Tongue (tissue), 2 donors: ENCODE measurements around the gene IL33. TPM values are rescaled to one million over a fixed set of nuclear protein-coding genes. Genes with fewer than 3 reads are reported as not detected.

ENCODE experiments used
- DNase-seq: peaks from one replicate; pipeline ENCODE4 v3.0.0-alpha.2; 2015
- total RNA-seq: library from RNA; depleted of rRNA; stranded (reverse); fragments of >200 nt; gene quantifications from one replicate; pipeline ENCODE4 v1.2.3, GENCODE V29; 2014

IL33 gene
- total RNA-seq, 1 donor from 2014 or later, result 21.3 TPM

DNA sequence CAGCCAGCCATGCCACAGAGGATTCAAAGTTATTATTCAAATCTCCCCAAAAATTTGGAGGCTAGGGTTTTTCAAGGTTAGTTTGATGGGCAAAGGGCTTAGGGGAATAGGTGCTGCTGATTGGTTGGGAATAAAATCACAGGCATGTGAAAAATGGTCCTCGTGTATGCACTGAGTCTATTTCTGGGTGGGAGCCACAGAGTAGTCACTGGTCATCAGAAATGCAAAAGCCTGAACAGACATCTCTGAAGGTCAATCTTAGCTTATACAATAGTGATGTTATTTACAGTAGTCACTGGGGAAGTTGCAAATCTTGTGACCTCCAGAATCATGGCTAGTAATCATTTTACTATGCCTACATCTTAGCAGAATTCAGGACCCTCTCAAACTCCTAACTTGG, 1.3 kb downstream of the IL33 start:
- DNase-seq, result no peak

DNA sequence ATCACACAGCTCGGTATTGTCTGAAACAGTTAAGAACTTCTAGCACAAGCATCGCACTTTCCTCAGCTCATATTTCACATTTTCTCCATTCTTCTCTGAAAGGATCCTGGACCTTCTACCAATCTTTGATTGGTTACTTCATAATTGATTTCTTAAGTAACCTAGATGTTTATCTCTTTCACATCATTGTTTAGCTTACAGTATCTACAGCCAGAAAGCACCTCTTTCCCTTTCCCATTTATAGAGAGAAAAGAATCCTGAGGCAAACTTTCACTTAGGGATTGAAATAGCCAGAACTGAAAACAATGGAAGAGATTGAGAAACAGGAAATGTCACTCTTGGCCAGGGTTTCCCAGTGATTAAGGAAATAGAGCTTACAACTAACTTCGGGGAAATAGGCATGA, 2.5 kb downstream of the IL33 start:
- DNase-seq, result peak; percentile 55

DNA sequence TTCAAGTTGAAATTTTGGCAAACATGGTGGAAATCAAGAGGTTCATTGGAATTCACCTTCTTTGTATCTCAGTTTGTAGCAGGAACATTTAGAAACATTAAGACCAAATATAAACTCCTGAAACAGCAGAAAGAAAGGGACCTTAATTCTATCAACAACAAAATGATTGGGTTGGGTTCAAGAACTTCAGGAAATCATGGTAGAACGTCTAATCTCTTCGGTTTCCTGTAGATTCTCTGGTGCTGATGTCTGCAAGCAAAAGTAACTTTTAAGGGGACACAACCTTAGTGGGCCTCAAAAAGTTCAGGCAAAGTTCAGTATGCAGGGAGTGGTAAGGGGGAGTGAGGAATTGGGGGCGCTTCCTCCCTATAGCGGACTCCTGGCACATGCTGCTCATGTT, 3.4 kb downstream of the IL33 start:
- DNase-seq, result no peak

DNA sequence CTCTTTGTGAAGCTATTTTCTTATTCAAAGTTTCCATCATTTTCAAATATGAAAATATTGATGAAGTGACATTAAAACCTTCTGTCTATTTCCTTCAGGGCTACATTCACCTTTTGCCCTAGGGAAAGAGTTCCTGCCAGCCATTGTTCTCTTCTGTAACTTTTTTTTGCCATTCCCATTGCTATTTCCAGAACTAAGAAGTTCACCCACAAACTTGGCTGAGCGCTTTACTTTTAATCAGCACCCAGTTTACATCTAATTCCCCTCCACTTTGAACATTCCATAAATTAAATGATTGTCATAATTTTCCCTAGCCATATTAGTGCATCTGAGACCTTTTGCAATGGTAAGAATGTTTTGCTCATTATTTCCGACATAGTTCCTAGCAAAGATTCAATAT, 4.4 kb downstream of the IL33 start:
- no peak for DNase-seq

DNA sequence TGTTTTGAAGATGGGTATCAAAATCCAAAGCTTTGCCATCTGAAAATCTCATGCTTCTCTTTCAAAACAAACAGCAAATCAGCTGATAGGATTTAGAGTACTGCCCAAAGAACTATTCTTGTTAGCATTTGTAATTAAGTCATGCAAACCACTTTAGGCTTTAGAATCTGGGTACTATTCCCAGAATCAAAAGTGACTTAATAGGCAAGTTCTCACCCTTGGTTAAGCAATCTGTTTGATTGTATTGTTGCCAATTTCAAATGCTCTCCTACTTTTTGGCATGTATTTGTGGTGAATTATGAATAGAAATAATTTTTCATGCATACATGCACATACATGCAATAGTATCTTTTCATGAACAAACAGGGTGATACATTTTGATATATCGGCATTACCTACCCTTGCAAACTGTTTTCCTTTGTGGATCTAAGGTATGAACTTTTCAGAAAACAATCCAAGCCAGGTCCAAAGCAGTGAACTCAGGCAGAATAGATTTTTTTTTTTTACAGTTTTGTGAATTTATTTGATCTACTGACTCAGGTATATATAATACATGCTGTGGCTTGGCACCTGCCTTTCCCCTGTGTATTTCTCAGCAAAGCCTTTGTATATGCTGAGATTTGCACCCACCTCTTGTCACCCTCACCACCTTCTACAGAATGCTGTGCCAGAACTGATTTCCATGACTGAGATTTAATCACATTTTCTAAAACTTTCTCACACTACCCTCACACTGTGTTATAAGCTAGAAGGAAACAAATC, 9.0 kb downstream of the IL33 start:
- no peak for DNase-seq

DNA sequence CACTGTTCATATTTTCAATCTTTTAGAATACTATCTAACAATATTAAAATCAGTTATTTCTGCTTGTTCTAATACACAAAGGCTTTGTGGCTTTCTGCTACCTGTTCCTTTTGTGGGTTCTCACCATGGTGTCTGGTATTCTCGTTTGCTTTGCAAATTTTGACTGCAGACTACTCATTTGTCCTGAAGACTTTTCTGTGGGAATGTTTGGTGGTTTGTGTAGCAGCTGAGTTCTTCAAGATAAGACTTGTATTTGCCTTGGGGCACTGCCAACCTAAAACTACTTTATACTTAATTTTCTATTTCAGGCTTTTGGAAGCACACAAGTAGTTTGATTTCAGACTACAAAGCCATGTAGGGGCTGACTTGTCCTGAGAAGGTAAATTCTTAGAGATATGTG, 11.1 kb downstream of the IL33 start:
- no peak for DNase-seq

DNA sequence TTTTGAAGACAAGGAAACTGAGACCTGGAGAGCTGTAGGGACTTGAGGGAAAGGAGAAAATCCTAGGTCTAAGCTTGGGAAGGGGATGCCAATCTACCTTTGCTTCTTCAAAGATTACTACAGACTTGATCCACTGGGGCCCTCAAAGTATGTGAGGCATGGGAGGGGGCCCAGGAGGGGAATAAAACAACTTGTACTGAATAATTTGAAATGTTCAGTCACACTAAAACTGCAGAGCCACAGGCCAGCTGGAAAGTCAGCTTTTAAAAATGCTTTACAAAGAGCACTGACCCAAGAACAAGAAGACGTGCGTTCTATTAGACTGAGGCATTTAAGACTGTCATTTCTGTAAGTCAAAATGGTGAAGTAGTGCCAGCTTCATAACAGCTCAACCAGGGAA, 13.6 kb downstream of the IL33 start:
- DNase-seq, result no peak

DNA sequence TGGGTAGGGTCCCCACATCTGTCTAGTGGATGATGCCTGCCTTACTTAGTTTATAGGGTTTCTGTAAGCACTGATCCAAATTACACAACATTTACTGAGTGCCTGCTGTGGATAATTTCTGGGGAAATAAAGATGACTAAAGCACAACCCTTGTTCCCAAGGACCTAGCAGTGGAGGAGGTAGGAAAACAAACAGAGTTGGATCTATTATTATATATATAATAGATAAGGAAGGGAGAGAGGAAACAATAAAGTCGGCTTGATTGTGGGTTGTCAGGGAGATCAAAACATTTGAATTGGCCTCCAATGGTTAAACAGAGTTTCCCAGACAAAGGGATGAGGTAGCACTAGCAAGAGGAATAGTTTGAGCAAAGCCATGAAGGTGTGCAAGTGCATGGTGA, 14.0 kb downstream of the IL33 start:
- no peak for DNase-seq

DNA sequence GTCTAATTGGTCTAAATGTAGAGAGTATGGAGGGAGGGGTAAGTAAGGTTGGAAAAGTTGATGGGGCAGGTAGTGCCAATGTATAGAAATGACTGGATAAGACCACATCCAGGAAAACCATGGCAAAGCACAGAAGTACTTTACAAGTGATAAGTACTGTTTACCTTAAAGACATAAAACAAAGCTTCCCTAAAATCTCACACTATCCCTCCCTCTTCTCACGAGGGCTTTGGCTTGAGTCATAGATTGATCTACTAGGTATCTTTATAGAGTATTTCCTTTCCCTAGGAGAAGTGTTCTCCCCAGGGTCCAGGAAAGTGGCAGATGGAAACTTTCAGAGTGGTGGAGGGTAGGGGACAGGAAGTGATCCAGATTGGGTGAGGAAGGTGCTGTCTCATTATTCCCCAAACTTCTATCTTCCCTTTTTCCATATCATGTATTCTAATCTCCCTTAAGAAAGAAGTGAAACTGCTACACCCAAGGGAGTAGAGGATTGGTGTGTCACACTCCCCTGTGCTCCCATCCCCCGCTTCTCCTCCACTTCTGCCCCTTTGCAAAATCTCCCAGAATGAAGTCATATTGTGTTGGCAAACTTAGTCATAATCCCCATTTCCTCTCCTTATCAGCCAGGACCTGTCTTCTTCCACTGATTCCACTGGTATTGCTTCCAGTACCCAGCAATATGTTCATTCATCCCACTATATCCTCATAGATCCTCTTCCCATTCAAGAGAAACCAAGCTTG, 14.6 kb downstream of the IL33 start:
- DNase-seq, result no peak

DNA sequence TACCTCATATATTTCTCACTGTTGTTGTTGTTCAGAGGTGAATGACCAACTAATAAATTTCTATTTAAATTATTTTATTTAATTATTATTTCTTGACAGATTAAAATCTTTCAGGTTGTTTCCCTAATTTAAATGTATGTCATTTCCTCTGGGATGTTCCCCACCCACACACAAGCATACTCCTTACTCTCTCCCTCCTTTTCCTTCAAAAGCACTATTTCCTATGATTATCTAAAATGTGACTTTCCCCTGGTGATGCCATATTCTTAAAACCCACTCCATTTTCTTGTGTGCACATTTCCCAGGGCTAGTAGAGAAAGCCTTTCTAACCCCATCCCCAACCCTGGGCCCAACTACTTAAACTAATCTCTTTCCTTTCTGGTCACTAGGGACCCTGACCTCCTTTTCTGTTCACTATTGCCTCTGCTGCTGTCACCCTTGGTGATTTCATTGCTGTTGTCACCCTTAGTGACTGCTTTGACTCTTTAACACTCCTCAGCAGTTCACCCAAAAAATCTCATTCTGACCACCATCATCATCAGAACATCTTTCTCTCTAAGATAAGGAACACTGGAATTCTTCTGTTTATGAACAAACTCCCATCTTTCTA, 16.8 kb downstream of the IL33 start:
- no peak for DNase-seq

DNA sequence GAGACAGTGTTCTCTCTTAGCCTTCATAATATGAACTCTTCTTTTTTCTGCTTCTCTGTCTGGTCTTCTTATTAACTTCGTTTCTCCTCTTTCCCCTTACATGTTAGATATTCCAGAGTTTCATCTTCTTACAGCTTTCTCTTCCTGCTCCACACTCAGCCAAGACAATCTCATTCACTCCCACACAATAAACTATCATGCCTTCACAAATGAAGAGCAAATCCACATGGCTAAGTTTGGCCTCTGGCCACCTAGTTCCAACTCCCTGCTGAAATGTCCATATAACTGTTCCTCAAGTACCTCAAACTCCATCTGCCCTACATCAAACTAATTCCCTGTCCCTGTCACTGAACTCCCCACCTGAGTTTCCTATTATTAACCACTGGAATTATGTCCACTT, 18.4 kb downstream of the IL33 start:
- DNase-seq, result no peak

DNA sequence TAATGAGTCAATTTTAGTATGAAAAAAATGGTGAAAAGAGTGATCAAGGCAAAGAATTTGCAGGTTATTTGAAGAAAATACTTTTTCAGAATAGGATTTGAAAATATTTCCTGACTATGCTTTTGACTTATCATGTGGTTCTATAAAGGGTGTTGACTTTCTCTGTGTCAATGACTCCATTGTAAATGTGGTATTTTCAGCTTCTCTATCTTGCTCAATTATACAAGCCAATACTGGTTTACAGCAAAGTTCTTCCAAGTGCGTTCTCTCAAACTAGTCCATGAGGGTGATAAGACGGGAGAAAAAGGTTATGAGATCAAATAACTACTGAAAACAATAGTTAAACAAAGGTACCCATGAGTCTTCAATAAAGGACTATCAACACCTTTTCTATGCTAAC, 21.7 kb downstream of the IL33 start:
- DNase-seq, result no peak

DNA sequence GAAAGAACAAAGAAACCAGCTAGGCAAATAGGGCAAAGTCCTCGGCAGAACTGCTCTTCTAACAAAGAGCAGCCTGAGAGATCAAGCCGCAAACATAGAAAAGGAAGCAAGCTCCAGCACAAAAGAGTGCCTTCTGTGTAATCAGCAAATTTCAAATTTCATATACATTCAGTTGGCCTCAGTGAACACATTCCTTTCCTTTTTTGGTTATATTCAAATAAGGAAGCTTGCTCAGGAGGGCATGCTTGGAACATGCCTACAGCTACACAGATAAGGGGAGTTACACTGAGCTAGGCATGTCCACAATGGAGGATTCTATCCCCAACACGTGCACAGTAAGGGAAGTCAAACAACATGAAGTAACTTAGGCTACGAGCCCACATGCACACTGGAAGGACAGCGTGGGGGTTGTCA, 23.4 kb downstream of the IL33 start:
- no peak for DNase-seq

DNA sequence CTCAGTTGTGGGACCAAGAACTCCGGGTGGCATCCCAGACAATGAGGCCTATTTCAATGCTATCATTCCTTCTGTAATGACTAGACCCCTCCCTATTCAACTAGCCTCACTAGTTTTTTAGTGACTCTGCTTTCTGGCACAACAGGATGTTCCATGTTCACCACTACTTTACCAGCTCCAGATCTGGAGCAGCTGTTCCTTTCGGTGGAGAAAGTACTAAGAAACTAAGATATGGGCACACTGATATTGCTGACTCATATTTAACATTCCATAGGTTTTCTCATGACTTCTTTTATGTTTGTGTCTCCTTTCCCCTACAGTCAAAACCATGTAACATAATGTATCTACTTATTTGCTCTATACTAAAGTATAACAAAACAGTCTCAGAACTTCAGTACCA, 24.1 kb downstream of the IL33 start:
- DNase-seq, result no peak

DNA sequence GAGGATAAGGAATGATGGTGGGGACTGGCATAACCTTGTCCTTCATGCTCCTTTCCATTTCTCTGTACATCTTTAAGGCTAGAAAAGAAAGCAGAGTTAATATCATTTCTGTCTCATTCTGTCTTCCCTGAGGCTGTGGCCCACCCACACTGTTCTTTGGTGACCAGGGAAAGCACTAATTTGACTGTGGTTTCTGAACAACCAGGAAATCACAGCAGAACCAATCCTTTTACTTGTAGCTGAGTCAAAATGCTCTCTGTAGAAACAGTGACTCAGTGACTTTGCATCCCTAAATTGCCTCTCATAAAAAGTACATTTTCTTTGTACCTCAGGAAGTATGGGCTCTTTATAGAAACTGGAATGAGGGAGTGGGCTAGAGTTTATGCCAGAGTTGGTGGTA, 28.1 kb downstream of the IL33 start:
- no peak for DNase-seq

DNA sequence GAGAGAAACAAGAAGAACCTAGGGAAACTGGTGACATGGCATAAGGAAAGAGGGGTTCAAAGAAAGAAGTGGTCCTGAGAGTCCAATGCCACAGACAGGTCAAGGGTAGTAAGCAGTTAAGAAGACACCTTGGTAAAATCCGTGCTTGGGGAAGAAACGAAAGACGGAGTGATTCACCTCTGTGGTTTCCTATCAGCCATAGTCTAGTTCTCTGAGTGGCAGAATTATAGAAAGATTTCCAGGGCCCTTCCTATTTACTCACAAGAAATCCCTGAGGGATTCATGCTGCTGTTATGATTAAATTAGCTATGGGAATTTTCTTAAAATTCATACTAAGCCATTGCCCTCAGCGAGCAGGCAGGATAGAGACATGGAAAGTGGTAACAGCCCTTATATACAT, 31.7 kb downstream of the IL33 start:
- DNase-seq, result no peak

DNA sequence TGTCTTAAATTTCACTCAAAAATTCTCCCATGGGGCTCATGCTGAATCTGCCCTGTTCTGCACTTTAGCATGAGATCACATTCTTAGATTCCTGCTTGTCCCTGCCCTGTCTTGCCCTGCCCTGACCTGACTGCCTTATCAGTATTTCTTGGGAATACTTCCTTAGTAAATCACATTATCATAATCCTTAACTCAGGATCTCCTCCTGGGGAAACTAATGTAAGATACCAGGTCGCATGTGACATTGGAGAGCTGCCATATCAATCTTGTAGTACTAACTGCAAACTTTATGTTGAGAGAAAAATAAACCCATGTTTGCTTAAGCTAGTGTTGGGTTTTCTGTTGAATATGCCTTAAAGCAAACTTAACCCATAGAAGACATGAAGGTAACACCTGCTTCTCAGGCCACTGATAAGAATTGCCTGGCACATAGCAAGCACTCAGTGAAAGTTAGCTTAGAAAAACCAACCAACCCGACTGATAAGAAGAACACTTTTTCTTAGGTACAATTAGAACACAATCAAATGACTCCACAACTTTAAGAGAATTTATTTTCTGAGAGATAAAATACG, 53.3 kb downstream of the IL33 start:
- DNase-seq, result no peak

DNA sequence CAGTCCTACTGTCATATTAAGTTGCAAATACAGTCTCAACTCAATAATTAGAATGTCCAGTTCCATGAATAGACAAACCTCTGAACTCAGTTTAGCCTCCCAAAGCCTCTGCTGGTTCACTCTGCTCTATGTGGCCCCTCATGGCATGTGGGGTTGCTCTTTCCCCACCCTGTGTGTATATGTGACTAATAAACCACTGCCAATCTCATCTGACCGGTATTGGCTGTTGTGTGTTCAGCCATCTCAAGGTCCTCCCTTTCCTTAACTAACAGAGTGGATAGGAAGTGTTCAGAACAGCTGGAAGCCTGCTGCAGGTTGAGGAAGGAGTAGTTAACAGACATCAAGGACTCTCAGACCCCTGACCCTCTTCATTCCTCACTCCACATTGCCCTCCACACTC, 55.3 kb downstream of the IL33 start:
- no peak for DNase-seq

DNA sequence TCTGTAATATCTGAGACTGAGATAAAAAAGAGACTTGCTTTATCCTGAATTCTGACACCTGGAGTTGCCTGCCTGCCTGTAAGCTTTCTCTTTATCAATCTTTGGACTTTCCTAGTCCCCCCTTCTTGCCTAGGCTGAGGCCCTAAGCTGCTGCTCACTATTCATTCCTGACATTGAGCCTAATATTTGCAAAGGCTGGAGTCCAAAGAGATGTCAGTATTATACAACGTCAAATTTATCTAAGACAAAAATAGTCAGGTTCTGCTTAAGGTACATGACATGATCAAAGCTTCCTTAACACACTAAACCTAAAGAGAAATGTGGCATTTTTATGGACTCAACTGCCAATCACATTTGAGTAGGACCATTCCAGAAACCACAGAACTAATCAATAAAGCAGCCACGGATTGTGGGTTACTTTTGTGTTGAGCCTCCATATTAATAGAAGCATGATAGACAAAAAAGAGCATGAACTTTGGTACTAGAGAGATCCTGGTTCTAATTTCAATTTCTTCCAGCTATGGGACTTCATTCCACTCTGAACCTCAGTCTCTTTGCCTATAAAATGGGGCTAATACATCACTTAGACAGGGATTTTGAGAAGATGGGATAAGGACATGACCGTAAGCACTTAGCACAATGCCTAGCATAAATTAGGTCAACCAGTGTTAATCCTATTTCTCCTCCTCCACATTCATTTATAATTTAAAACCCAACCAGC, 56.1 kb downstream of the IL33 start:
- no peak for DNase-seq

DNA sequence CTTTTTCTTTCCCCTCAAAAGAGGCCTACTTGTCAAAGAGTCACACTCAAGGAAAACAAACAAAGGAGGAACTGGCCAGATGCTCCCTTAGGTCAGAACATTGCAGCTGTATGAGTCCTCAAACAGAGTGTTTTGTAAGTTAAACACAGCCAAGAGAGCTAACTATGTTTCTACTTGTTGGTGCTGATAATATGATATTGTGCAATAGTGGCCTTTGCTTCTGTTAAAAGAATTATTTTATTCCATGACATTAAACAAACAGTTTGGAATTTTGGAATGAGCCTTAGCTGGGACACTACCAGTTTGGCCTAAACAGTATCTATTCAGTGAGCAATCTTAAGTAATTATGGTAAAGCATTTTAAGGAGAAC, 56.6 kb downstream of the IL33 start:
- peak; percentile 35 for DNase-seq

DNA sequence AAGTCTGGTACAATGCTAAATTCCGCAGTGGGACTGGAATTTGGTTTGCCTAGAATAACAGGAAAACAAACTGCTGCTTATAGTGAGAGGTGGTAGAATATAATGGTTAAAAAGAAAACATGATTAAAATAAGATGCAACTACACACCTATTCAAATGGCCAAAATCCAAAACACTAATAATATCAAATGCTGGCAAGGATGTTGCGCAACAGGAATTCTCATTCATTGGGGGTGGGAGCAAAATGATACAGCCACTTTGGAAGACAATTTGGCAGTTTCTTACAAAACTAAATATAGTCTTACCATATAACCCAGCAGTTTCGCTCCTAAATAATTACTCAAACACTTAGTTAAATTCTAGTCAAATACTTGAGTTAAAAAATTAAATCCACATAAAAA, 61.8 kb downstream of the IL33 start:
- no peak for DNase-seq

DNA sequence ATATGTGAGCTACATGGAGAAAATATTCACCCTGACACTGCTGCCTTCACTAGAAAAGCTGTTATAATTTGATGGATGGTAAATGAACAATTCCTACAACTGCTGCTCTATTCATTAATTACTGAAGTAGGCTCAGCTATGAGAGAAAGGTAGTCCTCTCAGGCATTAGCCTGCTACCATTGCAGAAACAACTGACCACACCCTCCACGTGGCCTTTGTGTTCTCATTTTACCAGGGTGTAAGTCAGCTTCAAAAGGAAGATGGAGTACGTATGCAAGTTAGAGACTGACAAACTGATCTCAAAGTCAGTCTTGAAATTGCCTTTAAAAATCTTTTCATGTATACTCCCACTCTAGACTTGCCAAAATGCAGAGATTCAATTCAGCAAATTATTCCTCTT, 86.3 kb downstream of the IL33 start:
- DNase-seq, result no peak

DNA sequence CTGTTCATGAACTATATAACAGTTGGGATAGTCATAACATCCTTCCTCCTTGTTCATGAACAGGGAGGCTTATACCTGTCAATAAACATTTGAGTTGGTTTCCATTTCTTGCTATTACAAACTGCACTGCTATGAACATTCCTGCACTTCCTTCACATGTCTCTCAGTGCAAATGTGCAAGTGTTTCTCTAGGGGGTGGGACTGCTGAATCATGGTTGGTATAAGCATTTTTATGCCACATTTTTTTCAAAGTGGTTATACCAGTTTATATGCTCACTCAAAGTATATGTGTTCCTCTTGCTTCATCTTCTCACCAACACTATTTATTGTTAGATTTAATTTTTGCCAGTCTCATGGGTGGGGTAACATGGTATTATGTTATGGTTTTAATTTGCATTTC, 86.8 kb downstream of the IL33 start:
- DNase-seq, result no peak
